Endothelial cell of hepatic sinusoid (primary cell): ENCODE data around the gene BANP.
"Not testable (repeated sequence)": the region's sequence is repeated elsewhere in the genome, so short reads cannot be mapped to it uniquely, and the experiment has no call there.

Experiments used
- in situ Hi-C: cut with HindIII; loops from 2 replicates; pipeline ENCODE4 v1.10.0; 2017; ENCODE audit warnings: low sequenced_read_pairs

The BANP gene

DNA sequence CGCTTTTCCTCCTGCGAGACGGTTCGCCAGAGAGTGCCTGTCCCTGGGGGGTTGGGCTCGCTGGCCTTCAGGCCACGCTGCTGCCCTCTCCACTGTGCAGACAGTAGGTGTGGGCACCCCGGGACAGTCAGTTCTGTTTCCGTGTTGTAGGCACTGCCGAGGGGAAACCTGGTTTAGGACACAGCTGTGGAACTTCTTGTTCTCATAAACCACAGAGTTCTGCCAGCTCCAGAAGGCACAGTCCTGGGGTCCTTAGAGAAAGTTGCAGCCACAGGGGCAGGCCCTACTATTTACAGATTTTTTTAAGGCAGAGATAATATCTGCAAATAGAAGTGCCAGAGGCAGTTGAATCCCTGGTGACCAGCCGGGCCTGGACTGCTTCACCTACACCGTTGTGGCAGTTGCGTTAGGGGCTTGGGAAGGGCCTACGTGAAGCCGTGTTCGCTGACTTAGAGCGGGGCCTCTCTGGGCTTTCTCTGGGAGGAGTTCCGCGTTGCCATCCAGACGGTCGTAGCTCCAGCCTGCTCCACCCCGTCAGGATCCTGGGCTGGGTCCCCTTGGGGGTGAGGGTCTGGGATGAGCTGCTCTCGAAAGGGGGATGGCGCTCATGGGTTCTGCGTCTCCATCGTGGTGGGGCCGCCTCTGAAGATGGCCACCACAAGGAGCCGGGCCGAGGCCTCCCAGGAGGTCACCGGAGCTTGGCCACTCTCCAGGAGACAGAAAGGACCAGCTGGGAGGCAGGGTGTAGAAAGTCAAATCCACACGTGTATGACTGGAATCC, 126.3 kb downstream of the BANP start:
- in situ Hi-C loops = no loop called here

DNA sequence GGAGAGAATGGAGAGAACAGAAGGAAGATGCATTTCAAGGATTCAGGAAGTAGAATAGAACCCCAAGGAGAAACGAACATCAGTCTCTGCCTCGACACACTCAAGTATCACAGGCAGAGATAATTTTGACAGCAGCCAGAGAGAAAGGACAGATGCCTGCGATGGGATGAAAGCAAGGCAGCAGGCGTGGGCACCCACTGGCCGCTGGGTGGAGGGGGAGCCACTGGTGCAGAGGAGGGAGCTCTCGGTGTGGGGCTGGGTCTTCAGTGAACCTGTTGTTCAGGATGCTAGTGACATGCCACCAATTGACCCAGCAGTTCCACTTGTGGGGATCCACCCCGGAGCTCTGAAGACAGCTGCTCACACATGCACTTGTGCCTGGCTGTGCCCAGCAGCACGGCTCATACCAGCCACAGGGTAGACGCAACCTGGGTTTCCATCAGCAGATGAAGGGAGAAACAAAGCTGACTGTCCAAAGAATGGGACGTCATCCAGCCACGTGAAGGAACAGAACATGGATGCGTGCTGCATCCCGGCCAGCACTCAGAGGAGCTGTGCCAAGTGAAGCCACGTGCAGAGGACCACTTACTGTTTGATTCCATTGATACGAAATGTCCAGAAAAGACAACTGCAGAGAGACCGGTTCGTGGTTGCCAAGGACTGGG, 127.0 kb downstream of the BANP start:
- in situ Hi-C loops = no loop called here

DNA sequence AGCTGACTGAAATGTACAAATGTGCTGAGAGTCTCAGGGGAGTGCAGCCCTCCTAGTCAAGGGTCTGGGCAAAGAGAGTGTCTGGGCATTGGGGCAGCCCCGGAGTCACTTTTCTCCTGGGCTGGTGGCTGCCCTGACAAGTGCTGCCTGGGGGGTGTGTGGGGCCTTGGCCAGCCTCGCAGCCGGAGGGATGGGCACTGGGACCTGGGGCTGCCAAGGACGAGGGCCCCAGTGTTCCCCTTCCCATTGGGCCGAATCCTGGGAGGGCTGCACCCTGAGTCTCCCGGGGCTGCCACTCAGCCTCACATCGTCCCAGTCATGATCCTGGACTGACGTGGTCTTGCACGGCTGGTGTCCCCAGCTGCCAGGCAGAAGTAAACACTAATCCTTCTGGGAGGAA, 132.3 kb downstream of the BANP start:
- in situ Hi-C loops = no loop called here

DNA sequence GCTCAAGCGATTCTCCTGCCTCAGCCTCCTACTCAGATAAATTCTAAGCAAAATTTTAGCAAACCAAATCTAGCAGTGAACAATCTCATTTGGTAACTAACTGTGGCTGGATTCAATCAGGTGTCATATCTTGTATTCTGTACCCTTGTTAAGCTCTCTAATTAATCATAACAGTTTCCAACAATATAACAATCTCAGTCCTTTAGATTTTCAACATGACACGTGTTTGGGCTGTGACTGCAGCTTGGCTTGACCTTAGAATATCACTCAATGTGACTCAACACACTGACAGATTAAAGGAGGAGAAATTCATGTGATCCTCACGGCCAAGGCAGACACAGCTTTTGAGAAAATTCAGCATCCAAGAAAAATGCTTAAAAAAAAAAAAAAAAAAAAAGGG, 133.6 kb downstream of the BANP start:
- in situ Hi-C loops = no loop called here

DNA sequence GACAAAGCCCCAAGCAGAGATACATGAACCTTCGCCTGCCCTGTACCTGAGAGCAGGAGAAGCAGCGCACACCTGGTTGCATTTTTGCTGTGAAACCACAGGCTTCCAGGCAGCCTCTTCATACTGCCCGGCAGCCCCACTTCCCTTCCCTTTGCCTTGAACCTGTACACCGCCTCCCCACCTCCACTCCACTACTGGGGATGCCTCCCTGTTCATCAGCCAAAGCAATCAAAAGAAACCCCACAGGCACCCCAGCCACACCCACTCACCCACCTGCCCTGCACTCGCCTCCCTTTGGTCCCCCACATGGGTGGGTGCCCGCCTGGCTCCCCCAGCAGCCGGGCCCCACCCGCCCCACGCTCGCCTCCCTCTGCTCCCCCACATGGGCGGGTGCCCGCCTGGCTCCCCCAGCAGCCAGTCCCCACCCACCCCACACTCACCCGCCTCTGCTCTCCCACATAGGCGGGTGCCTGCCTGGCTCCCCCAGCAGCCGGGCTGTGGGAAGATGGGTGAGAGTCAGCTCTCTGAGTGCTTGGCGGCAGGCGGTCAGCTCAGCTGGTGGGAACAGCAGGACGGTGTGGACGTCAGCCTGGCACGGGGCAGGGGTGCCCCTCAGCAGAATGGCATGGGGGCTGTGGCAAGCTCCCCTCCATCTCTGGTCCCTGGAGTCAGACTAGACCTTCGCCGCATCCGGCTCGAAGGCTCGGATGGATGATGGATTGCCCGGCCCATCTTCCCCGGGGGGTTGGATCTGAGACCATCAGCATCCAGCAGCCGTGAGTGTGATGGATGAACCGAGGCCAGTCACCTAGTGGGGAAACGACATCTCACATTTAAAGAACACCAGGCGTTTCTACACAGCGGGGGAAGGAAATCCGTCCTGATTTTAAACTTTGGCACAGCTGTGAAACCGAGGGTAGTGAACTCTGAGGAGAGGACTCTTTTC, 135.6 kb downstream of the BANP start:
- in situ Hi-C loops = no loop called here

DNA sequence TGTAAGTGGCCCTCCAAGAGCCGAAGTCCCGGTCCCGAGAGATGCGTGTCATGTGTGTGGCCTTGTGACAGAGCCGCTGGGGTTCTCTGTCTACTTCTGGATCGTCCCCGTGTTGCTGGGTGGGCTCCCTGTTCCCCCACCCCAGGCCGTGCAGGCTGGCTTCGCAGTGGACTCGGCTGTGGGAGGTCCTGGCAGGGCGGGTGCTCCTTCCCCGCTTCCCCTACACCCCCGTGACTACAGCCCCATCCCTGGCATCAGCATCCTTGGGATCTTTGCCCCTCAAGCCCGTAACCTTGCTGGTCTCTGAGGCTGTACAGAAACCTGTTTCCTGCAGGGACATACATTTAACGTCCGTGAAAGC, 136.3 kb downstream of the BANP start:
- in situ Hi-C loops = no loop called here

DNA sequence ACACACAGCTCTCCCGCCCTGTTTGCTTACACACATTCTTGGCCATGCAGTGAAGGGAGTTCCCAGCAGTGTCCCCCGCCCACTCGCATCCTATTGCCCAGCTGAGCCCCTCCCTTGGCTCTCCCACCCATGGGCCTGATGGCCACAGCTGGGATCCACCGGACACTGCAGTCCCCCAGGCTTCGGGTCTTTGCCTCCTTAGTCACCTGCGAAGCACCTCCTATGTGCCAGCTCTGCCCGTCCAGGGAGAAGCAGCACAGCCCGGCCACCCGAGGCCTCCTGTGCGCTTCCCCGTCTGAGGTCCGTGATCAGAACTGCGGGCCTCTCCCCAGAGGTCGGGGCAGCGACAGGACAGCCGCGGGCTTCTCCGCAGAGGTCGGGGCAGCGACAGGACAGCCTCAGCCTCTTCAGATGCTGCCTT, 136.9 kb downstream of the BANP start:
- in situ Hi-C loops = no loop called here

DNA sequence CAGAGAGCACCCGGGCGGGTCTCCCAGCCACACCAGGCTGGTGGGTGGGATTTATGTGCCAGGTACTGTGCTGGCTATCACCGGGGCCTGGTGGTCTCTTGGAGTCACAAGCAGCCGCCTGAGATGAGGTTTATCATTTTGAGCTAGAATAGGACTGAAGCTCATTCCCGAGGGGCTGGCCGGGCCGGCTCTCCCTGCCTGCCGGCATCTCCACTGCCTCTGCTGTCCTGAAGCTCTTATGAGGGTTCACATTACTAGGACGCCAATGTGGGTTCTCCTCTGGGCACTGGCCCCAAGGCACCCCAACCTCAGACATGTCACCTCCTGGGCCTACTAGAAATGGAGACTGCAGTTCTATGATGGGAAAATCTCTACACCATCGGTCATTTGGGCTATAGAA, 137.4 kb downstream of the BANP start:
- in situ Hi-C loops = not testable (repeated sequence)

DNA sequence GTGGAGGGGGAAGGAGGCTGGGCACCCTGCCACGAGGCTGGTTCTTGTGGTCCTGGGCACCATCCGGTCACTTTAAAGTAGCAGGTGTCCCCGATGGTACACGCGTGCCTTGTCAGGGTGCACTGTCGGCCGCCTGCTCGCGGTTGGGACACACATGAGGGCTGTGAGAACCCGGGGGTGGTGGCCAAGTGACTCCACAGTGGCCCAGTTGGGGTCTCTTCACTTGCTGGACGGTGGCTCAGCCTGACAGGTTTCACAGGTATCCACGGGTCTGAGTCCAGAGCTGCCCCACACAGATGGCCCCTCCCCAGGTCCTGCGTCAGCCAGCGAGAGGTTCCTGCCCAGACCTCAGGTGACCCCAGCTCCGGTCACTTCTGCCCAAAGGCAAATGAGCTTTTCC, 137.8 kb downstream of the BANP start:
- in situ Hi-C loops = not testable (repeated sequence)

DNA sequence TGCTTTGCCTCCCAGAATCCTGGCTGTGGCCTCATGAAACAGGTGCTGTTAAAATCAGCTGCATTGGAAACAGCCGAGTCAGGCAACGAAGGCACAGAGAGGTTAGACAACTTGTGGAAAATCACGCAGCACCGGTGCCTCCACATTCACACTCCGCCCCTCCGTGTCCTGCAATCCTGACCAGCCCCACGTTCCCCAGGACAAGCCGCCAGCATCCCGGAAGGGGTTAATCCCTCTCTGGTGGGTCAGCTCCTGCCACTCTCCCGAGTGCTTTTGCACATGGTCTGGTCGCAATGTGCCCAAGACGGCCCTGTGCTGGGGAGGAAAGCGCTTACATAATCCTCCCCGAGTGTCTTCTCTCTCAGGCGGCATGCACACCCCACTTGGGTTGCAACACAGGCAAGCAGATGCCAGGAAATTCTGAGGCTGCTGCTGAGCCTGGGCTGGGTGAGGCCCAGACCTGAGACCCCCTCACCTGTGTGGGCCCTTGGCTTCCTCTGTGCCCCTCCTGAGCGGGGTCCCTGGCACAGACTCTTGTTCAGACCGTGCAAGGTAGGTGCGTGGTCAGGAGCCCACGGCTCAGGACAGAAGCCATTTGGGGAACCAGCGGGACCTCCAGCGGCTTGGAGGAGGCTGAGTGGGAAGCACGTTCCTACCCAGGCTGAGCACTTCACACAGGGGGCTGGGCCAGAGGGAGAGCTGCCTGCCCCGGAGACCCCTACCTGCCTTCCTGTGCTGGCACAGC, 138.6 kb downstream of the BANP start:
- in situ Hi-C loops = not testable (repeated sequence)

DNA sequence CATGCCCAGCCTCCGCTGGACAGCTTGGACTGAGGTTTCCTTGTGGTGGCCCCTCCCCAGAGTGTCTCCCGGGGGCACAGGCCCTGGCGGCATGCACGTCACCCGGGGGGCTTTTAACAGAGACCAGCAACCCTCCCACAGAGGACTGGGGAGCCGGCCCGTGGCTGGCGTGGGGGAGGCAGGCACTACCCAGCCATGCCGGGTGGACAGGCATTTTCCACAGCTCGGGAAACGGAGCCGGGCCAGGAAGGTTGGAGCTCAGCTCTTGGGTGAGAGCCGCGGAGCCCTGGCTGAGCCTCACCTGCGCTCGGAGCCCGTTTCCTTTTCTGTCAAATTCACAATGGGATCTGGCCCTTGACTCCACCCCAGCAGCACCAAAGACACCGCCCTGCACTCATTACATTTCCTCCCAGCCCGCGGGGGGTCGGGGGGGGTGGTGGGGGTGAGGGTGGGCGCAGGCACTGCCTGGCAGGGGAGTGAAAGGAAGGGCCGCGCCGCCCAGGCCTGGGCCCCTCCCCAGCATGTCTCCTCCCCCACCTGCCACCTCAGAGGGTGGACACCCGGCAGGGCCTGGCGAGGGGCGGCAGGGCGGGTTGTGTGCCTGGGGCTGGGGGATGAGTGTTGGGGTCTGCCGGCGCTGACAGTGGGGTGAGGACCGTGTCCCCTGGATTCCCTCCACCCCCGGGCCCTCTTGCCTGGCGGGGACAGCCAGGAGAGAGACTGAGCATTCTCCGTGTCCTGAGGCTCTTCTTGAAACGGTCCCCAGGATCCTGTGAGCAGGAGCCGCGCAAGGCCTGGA, 139.3 kb downstream of the BANP start:
- in situ Hi-C loops = not testable (repeated sequence)

DNA sequence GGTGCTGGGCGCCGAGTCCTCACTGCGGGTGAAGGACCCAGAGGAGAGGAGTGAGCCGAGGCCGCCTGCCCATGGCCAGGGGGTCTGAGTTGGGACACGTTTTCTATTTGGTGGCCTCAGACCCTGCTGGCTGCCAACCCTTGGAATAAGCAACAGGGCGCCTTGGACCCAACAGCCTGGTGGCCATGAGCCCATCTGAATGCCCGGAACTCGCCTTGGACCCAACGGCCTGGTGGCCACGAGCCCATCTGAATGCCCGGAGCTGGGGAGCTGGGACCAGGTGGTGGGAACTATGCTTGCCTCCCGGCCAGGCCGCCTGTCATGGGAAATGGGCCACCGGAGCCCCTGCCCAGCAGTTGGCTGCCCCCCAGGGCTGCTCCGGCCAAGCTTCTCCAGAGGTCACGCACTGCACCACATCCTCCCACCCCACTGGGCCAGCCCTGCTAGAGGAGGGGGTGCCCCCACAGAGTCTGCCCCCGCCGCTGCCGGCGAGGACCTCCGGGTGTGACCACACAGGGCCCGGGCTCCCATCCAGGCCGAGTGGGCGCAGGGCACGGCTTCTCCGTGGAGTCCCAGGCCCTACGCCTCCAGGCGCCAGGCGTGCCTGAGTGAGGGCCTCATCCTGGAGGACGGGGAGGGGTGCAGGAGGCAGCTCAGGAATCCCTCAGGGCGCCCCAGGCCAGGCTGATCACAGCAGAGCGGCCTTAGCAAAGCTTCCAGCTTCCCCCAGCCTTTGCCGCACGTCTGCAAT, 140.2 kb downstream of the BANP start:
- in situ Hi-C loops = not testable (repeated sequence)

DNA sequence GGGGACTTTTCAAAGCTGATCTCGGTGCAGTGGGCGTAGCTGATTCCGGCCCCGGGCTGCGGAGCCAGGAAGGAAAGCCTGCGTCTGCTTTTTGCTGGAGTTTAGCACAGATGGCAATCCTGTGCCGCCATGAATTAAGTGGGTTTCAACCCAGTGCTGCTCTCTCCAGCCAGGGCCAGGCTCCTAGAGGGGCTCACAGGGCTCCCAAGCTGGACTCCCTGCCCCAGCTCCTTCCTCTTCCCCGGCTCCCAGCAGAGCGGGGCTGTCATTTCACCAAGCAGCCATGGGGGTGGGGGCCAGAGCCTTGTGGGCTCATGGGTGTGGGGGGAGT, 140.7 kb downstream of the BANP start:
- in situ Hi-C loops = not testable (repeated sequence)

DNA sequence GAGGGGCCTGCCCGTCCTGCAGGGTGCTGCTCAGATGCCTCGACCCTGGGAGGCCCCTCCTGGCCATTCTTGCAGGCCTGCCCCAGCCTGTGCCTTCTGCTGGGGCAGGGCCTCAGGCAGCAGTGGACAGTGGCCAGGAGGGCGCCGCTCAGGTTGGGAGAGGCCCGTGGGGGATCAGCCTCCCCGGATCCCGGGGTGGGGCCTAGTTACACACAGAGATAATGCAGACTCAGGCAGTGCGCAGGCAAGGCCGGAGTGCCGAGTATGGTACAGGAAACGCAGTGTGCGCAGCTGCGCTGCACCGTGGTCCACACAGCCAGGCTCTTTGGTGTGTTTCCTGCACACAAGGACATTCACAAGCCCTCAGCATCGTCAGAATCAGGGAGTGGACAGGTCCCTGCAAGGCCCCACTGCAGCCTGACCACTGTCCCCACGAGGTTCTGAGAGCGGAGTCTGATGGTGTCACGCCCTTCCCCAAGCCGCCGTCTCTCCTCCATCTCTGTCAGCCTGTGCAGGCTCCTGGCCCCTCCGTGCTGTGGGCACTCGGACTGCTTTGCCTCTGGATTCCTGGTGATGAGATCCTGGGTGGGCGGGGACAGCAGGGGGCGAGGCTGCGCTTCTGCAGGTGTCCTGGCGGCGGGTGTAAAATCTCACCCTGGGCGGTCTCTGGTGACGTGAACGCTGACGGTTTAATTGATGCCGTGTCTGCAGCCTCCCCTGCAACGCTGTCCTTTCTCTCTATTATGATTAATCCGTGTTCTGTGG, 141.7 kb downstream of the BANP start:
- in situ Hi-C loops = not testable (repeated sequence)

DNA sequence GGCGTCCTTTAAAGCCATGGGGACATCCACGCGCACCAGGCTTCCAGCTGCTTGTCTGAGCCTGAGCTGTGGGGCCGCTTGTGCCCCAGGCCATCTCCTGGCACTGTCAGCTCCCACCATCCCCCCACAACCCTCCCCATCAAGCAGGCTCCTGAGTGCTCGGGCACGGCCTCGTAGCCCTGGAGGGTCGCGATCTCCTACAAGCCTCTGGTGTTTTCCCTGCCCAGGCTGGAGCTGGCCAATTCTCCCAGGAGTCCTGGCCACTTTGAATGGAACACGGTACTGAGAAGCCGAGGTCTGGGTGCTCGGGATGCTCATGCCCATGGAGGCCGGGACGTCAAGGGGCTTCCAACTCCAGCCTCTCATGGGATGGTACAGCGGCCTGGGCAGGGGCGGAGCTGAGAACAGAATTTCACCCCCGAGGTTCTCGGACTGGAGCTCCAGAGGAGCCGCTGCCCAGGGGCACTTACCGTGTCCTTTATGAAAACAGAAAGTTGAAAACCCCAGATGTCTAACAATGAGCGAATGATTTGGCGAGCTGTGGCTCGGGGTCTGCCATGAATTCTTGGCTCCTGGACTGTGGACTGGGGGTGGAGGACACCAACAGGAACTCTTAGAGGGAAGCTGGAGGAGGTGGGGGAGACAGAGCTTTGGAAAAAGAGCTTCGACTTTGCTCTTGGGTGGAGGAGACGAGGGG, 142.5 kb downstream of the BANP start:
- in situ Hi-C loops = not testable (repeated sequence)

DNA sequence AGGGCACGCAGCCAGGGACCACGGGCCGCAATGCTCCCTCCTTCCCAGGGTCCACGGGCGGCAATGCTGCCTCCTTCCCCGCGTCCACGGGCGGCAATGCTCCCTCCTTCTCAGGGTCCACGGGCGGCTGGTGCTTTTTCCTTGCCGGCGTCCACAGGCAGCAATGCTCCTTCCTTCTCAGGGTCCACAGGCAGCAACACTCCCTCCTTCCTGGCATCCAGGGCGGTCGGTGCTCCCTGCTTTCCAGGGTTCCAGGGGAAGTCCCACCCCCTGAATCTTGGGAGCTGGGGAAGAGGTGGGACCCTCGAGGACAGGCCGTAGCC, 143.0 kb downstream of the BANP start:
- in situ Hi-C loops = not testable (repeated sequence)

DNA sequence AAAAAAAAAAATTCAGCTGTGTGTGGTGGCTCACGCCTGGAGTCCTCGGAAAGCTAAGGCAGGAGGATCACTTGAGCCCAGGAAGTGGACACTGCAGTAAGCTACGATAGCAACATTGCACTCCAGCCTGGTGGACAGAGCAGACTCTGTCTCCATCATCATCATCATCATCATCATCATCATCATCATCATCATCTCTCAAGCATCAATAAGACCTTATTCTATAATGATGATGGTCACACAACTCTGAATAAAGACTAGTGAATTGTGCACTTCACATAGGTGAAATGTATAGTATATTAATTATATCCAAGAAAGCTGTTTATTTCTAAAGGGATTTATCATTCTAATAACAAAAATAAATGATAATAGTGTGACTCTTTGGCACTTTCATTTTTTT, 143.7 kb downstream of the BANP start:
- in situ Hi-C loops = loop anchor here (5.0 kb wide), 1 partner anchor 33 kb away; no protein-coding TSS in a partner anchor

DNA sequence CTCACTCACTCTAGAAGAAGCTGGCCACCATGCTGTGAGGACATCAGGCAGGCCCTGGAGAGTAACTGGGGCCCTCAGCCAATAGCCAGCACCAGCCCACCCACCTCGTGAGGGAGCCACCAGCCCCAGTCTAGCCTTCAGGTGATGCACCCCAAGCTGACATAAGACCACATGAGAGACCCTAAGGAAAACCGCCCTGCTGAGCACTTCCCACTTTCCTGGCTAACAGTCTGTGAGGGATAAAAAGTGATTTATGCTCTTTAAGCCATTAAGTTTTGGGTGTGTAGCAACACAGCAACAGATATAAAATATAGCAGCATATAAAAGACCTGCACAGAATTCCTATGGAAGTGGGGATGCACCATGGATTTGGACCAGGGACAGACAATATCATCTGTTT, 145.4 kb downstream of the BANP start:
- in situ Hi-C loops = loop anchor here (5.0 kb wide), 1 partner anchor 34 kb away; no protein-coding TSS in a partner anchor
